ENCODE data around the gene GADL1.

DNA sequence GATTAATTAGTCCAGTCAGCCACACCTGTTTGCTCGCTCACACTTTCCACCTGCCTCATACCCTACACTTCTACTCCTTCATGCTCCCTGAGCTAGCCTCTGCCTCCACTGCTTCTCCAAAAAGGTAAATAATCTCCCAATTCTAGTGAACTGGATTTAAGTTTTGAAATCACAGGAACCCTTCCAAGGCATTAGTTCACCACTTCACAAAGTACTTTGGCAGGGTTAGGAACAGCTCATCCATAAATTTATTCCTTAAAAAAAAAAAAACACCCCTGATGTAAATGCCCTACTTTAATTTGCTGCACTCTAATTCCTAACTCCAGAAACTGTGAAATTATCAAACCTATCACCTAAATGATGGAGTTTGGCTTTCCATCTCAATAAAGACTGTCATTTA is 58.3 kb downstream of the GADL1 start:
- TF ChIP-seq, protein P1, sequence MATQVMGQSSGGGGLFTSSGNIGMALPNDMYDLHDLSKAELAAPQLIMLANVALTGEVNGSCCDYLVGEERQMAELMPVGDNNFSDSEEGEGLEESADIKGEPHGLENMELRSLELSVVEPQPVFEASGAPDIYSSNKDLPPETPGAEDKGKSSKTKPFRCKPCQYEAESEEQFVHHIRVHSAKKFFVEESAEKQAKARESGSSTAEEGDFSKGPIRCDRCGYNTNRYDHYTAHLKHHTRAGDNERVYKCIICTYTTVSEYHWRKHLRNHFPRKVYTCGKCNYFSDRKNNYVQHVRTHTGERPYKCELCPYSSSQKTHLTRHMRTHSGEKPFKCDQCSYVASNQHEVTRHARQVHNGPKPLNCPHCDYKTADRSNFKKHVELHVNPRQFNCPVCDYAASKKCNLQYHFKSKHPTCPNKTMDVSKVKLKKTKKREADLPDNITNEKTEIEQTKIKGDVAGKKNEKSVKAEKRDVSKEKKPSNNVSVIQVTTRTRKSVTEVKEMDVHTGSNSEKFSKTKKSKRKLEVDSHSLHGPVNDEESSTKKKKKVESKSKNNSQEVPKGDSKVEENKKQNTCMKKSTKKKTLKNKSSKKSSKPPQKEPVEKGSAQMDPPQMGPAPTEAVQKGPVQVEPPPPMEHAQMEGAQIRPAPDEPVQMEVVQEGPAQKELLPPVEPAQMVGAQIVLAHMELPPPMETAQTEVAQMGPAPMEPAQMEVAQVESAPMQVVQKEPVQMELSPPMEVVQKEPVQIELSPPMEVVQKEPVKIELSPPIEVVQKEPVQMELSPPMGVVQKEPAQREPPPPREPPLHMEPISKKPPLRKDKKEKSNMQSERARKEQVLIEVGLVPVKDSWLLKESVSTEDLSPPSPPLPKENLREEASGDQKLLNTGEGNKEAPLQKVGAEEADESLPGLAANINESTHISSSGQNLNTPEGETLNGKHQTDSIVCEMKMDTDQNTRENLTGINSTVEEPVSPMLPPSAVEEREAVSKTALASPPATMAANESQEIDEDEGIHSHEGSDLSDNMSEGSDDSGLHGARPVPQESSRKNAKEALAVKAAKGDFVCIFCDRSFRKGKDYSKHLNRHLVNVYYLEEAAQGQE (IDR thresholded peaks at IDR 0.05; ENCODE audit: insufficient read depth in 1 of 2, low read depth in 2 of 2, low read length in 2 of 2) = no peak
- TF ChIP-seq SIN3A (IDR thresholded peaks at IDR 0.05; ENCODE audit: borderline replicate concordance, insufficient read depth, low read length) = no peak
- no peak for TF ChIP-seq POLR2AphosphoS5 (IDR thresholded peaks at IDR 0.05; ENCODE audit: low read depth, low read length)

Measured in PFSK-1 (cell line).